Inflammatory macrophage (primary cell): Measurements from ENCODE around the gene LRRC8B.
"Not testable (repeated sequence)": the region's sequence is repeated elsewhere in the genome, so short reads cannot be mapped to it uniquely, and the experiment has no call there.

Source experiments
- DNase-seq, 2 donors: peaks; one replicate each; pipeline ENCODE4 v3.0.0-alpha.2; 2020 to 2022

Gene LRRC8B

GRCh38 chr1:89609781-89610456 lies 85.3 kb downstream of the LRRC8B start:
- no peak for DNase-seq

- DNase-seq, result no peak
Observed at GRCh38 chr1:89610457-89611011, 85.9 kb downstream of the LRRC8B start.

DNA sequence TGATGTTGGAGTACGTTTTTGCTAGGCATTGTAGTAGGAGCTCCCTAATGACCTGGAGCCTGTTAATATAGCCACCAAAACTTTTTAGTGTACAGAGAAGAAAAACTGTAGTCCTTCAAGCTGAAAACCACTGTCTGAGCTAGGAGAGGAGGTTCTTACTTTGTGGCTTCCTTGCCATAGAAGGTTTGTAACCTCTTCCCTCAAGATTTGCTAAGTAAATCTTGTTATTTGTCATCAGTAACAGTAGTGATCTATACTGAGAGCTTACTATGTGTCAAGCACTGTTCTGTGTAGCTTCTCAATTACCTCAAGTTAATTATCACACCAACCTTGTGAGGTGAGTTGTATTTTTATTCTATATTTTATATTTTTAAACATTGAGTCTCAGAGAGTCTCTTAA lies 87.1 kb downstream of the LRRC8B start:
- DNase-seq, result no peak

DNA sequence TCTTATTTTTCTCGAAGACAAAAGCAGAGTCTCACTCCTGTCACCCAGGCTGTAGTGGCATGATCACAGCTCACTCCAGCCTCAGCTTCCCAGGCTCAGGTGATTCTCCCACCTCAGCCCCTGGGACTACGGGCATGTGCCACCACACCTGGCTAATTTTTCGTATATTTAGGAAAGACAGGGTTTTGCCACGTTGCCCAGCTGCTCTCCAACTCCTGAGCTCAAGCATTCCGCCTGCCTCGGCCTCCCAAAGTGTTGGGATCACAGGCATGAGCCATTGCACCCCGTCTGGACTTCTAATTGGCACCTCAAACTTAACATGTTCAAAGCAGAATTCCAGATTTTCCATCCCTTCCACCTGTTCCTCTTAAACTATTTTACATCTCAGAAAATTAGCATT lies 89.3 kb downstream of the LRRC8B start:
- no peak for DNase-seq

DNA sequence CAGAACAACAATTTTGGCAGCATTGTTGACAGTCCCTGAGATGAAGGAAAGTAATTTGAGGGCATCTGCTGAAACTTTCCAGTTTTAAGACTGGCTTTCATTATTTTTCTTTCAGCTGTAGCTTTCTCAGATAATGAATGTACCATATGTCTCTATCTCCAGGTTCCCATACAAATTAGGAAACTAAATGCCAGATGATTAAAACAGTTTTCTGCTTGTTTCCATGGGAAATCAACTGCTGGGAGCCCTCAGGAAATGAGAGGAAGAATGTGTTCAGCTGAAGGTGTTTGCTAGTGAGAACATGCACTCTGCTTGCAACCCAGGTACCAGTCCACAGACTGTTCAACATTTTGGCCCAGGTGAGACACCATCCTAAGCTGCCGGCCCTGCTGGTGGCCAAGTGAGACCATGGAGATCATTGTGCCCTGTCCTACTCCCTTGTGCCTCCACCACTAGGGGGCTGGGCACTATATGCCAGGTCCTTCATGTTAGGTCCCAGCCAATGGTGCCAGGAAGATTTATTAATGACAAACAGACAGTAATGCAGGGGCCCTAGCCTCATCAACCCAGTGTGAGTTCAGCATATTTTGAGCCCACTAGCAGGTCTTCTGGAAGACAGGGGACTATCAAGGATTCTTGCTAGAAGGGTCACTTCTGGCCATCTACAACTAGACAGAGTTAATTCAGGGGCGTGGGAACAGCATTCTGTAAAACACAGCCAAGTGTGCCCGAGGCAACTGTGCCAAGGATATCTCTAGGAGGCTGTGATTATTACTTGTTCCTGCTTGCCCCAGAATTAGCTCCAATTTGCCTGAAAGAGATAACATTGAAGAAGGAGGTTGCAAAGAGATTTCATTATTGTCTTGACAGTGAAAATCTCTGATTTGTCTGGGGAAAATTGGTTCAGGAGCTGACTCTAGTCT lies 91.3 kb downstream of the LRRC8B start:
- peak; percentile 36 for DNase-seq

GRCh38 chr1:89616844-89617627 lies 92.4 kb downstream of the LRRC8B start:
- DNase-seq, result no peak

- DNase-seq, result peak in 1 of 2 donors; percentile 19
Observed at GRCh38 chr1:89620664-89621063, 96.0 kb downstream of the LRRC8B start.

DNA sequence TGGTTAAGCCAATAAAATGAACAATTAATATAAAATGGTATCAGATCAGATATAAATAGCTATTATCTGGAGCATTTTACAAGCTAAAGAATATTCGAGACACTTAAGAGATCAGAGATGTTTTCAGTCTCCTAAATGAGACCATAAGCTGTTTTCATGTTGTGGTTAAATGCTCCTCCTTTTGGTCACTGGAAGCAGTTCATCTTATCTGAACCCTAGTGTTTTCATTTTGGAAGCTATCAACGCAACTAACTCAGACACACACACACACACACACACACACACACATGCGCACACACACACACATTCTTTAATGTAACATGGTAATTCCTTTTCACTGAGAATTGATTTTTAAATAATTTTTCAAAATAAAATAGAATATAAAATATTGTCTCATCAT lies 98.3 kb downstream of the LRRC8B start:
- no peak for DNase-seq

- no peak for DNase-seq
Observed at GRCh38 chr1:89624314-89624713, 99.7 kb downstream of the LRRC8B start.

DNA sequence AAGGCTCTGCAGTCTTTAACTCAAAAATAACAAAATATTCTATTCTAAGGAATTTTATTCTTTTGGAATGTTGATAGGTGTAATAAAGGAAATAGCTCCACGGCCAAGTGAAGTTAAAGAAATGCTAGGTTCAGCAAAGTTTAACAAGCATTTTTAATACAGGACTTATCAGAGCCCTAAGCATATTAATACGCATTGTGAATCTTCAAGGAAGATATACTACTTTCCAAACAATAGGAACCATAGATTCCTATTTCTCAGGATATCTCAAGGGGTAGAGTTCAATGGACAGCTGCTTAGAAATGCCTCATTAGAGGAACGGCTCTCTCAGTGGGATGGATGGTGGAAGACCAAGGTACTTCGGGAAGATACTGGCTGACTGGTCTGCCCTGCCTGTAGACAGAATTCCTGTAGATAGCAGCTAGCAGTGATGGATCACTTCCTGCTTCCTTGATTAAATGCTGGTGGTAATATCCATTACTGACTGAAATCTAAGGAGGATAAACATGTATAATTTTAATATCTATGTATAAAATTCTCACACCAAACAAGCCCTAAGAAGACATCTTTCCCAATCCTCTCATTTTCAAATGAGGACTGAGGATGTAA lies 100.2 kb downstream of the LRRC8B start:
- no peak for DNase-seq

GRCh38 chr1:89627596-89627962 lies 103.0 kb downstream of the LRRC8B start:
- no peak for DNase-seq

DNA sequence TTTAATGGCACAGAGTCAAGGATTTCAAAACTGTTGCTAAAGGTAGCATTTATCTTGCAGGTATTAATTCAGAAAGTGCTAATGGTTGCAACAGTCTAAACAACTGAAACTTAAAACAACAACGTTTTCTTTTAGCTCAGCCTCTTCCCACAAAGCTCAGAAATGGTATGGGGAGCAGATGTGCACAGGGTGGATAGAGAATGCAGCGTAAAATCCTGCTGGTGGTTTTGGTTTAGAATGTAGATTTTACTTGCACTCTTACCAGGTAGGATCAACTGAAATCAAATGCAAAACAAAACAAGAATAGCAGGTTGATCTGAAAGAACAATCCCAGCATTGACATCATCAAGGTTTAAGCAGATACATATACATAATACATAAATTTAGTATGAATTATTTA lies 104.5 kb downstream of the LRRC8B start:
- DNase-seq, result no peak

GRCh38 chr1:89629600-89629999 lies 105.0 kb downstream of the LRRC8B start:
- not testable (repeated sequence) for DNase-seq

DNA sequence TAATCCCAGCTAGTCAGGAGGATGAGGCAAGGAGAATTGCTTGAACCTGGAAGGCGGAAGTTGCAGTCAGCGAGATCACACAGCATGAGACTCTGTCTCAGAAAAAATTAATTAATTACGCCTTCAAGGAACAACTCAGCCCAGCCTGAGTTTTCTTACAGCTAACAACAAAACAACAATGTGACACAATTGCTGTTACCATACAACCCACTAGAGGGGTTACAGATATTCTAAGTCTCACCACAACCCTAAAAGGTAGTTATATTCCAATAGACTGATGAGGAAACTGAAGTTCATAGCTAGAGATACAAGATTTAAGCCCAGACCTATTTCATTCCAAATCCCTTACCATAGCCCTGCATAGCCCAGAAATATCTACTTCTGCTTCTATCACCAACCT lies 105.4 kb downstream of the LRRC8B start:
- no peak for DNase-seq

GRCh38 chr1:89631816-89632656 lies 107.4 kb downstream of the LRRC8B start:
- no peak for DNase-seq

- peak; percentile 79 to 86 for DNase-seq
Observed at GRCh38 chr1:89632657-89633247, 108.1 kb downstream of the LRRC8B start, which contains the start of gene LRRC8C. LRRC8C (plus strand) TSS chr1:89633120; CDS start chr1:89686474, 53,354 bp downstream.

- DNase-seq, result peak; percentile 54 to 58
Observed at GRCh38 chr1:89633248-89633799, 108.7 kb downstream of the LRRC8B start.

GRCh38 chr1:89633800-89634625 lies 109.4 kb downstream of the LRRC8B start:
- DNase-seq, result no peak
